HG02678 (cell line): Measurements from ENCODE around the gene IMP3.

ENCODE experiments used
- ATAC-seq: cut with Tn5 transposase; IDR thresholded peaks from one replicate; pipeline ENCODE4 v1.9.1; 2021; ENCODE audit warnings: mild to moderate bottlenecking, moderate library complexity; ENCODE audit not compliant: unreplicated experiment

IMP3 gene

GRCh38 chr15:75622505-75622904 lies 17.5 kb downstream of the IMP3 start:
- no peak for ATAC-seq

- ATAC-seq = no peak
Measured at GRCh38 chr15:75620841-75621391, 19.1 kb downstream of the IMP3 start.

GRCh38 chr15:75620058-75620820 lies 19.8 kb downstream of the IMP3 start:
- ATAC-seq = no peak

- no peak for ATAC-seq
Measured at GRCh38 chr15:75616766-75617165, 23.3 kb downstream of the IMP3 start.

- no peak for ATAC-seq
Measured at GRCh38 chr15:75606711-75607699, 33.0 kb downstream of the IMP3 start.

- ATAC-seq = no peak
Measured at GRCh38 chr15:75606026-75606425, 34.0 kb downstream of the IMP3 start.

GRCh38 chr15:75599401-75599800 lies 40.6 kb downstream of the IMP3 start:
- ATAC-seq = no peak

- no peak for ATAC-seq
Measured at GRCh38 chr15:75598361-75598760, 41.7 kb downstream of the IMP3 start.

GRCh38 chr15:75597667-75598341 lies 42.2 kb downstream of the IMP3 start:
- ATAC-seq = no peak

- ATAC-seq = no peak
Measured at GRCh38 chr15:75596703-75597345, 43.2 kb downstream of the IMP3 start.

DNA sequence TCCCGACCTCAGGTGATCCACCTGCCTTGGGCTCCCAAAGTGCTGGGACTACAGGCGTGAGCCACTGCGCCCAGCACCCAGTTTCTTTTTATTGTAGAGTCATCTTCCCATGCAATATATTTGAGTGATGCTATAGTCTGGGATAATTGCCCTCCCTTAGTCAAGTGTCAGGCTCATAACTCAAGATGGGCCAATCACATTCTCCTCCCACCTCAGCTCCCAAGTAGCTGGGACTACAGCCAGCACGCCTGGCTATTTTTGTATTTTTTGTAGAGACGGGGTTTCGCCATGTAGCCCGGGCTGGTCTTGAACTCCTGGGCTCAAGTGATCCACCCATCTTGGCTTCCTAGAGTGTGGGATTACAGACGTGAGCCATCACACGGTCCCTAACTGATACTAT lies 45.7 kb downstream of the IMP3 start:
- no peak for ATAC-seq

DNA sequence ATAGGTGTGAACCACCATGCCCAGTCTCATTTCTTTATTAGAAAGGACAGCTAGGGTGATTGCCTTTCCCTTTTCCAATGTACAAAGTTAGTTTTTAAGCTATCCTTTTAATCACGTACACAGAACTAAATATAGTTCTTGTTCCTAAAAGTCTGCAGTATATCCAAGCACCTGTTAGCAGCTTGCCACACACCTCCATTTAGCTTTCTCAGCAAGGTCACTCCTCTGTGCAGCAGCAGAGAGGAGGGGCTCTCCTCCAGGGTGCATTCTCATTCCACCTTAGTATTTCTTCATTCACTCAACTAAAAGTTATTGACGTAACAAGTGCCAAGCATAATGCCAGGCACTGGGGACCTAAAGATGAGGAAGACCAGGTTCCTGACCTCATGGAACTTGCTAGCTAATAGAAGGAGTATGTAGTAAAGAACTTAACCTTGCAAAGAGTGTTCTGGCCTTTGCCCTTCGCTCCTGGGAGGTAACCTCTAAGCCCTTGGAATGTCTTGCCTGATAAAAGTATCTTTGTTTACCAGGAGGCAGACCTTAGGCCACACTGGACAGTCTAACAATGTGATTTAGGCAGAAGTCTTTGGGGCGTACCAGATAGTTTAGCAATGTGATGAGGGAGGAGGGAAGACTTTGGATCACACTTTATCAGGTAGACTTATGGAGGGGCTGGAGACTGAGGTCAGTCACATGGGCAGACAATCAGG lies 48.2 kb downstream of the IMP3 start:
- no peak for ATAC-seq

DNA sequence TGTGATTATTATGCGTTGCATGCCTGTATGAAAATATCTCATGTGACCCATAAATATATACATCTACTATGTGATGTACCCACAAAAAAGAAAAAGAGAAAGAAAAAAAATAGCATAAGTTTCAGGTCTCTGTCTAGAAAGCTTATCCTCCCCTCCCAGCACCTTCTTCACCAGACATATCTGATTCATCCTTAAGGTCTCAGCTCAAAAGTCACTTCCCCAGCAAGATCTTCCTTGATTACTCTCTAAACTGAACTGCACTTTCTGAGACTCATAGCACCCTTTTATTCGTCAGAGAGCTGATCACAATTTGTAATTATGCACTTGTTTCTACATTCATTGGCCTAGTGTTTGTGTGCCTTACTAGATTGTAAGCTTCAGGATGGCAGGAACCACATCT lies 49.8 kb downstream of the IMP3 start:
- ATAC-seq = no peak
